Activated CD8-positive, alpha-beta T cell treated with anti-CD3 and anti-CD28 coated beads, Interleukin-2, amount 10 ng/mL, durations not matched to agents 7 days and 5 days (primary cell): Measurements from ENCODE around the gene MOCS3. TPM values are rescaled to one million over a fixed set of nuclear protein-coding genes. Genes with fewer than 3 reads are reported as not detected.

ENCODE experiments used
- ATAC-seq: fragments of 150-1000 bp; cut with Tn5 transposase; one replicate; pipeline ENCODE4 v1.10.0; 2021; ENCODE audit warnings: moderate library complexity
- CTCF ChIA-PET: fragments of 350-600 bp; sonication (Branson Sonifier 250); formaldehyde crosslinking; loops from one replicate; lab custom pipeline; 2021; ENCODE audit warnings: antibody characterized with exemption; lab: Charles Lee
- POLR2A ChIA-PET: fragments of 350-600 bp; sonication (Branson Sonifier 250); formaldehyde crosslinking; loops from one replicate; lab custom pipeline; 2021; ENCODE audit warnings: antibody characterized with exemption; lab: Charles Lee
- DNase-seq: peaks from one replicate; pipeline ENCODE4 v3.0.0-alpha.2; 2020
- H3K27ac Mint-ChIP-seq: one replicate; pipeline ENCODE4 v1.8.0; 2021; ENCODE audit warnings: mild to moderate bottlenecking, mixed read lengths
- H3K27me3 Mint-ChIP-seq: one replicate; pipeline ENCODE4 v1.8.0; 2021; ENCODE audit warnings: low read depth, mixed read lengths
- H3K36me3 Mint-ChIP-seq: one replicate; pipeline ENCODE4 v1.8.0; 2021; ENCODE audit warnings: low read depth, mixed read lengths
- H3K4me1 Mint-ChIP-seq: one replicate; pipeline ENCODE4 v1.8.0; 2021; ENCODE audit warnings: low read depth, mixed read lengths
- H3K4me3 Mint-ChIP-seq: one replicate; pipeline ENCODE4 v1.8.0; 2021; ENCODE audit warnings: mild to moderate bottlenecking, mixed read lengths
- H3K9me3 Mint-ChIP-seq: one replicate; pipeline ENCODE4 v1.8.0; 2022; ENCODE audit warnings: mixed read lengths; ENCODE audit not compliant: insufficient read depth
- total RNA-seq, 2 experiments: library from RNA; stranded (reverse); gene quantifications; one replicate each; pipeline ENCODE4 v1.2.3, GENCODE V29; 2021

MOCS3 gene
- 1 to 10 TPM; 4.8 to 5.7 TPM for total RNA-seq

GRCh38 chr20:50958615-50959542, at the start of gene MOCS3:
TSS of gene MOCS3 (plus strand) at chr20:50958818. CDS start at chr20:50958843, 25 bp downstream.
- Mint-ChIP-seq H3K4me3 (peak within 1 kb of the TSS; percentile 93), H3K27me3 (no peaks in the 10 kb centered on the region), H3K4me1 (peaks cover 44% of the 10 kb centered on the region), H3K27ac (peak within 1 kb of the TSS; percentile 99), H3K36me3 (peaks cover 30% of the 10 kb centered on the region), H3K9me3 (no peaks in the 10 kb centered on the region)
- peak; percentile 75 for ATAC-seq
- peak; percentile 91 for DNase-seq
- CTCF ChIA-PET = interaction anchor here (0.8 to 3.0 kb wide), 14 partner anchors 9 to 887 kb away, joined by 3 to 49 read pairs (median 6); partner anchors contain the start of genes ADNP and BCAS4
- POLR2A ChIA-PET = interaction anchor here (0.8 to 3.0 kb wide), 19 partner anchors 9 to 583 kb away, joined by 3 to 101 read pairs (median 5); partner anchors contain the start of genes ADNP, BCAS4 and NFATC2

- Mint-ChIP-seq H3K27ac (no peak overlapping the region), H3K36me3 (peaks cover 54% of the 10 kb centered on the region), H3K4me1 (peaks cover 32% of the 10 kb centered on the region), H3K4me3 (no peak overlapping the region), H3K27me3 (no peaks in the 10 kb centered on the region), H3K9me3 (no peaks in the 10 kb centered on the region)
- POLR2A ChIA-PET = interaction anchor here (1.4 kb wide), 1 partner anchor 48 kb away, joined by 5 read pairs; no protein-coding TSS in a partner anchor
- CTCF ChIA-PET = interaction anchor here (0.6 to 9.1 kb wide), 6 partner anchors 10 to 1489 kb away, joined by 3 to 98 read pairs (median 6); partner anchors contain the start of genes ADNP and BCAS4
- no peak for ATAC-seq
- no peak for DNase-seq
Measured at GRCh38 chr20:50909413-50909812, 49.2 kb upstream of the MOCS3 start.

GRCh38 chr20:50911030-50911429, 47.6 kb upstream of the MOCS3 start:
- Mint-ChIP-seq H3K27me3 (no peaks in the 10 kb centered on the region), H3K36me3 (peaks cover 53% of the 10 kb centered on the region), H3K9me3 (no peaks in the 10 kb centered on the region), H3K4me1 (peaks cover 45% of the 10 kb centered on the region), H3K27ac (no peak overlapping the region), H3K4me3 (no peak overlapping the region)
- ChIA-PET CTCF (interaction anchor here (1.2 to 9.1 kb wide), 6 partner anchors 13 to 120 kb away, joined by 4 to 98 read pairs (median 8); partner anchors contain the start of genes ADNP and BCAS4), POLR2A (interaction anchor here (1.5 kb wide), 1 partner anchor 18 kb away, joined by 6 read pairs; no protein-coding TSS in a partner anchor)
- ATAC-seq (no peak), DNase-seq (no peak)

GRCh38 chr20:50911716-50912115, 46.9 kb upstream of the MOCS3 start:
- Mint-ChIP-seq H3K27ac (peak overlapping the region; percentile 42), H3K27me3 (no peaks in the 10 kb centered on the region), H3K4me3 (no peak overlapping the region), H3K4me1 (peaks cover 47% of the 10 kb centered on the region), H3K9me3 (no peaks in the 10 kb centered on the region), H3K36me3 (peaks cover 55% of the 10 kb centered on the region)
- ChIA-PET POLR2A (interaction anchor here (0.6 to 1.5 kb wide), 2 partner anchors 18 to 112 kb away, joined by 3 to 6 read pairs; no protein-coding TSS in a partner anchor), CTCF (interaction anchor here (1.0 to 9.1 kb wide), 8 partner anchors 10 to 121 kb away, joined by 4 to 98 read pairs (median 5); partner anchors contain the start of genes ADNP and BCAS4)
- DNase-seq (no peak), ATAC-seq (no peak)

GRCh38 chr20:50913690-50914375, 44.8 kb upstream of the MOCS3 start:
- H3K27ac Mint-ChIP-seq = peak overlapping the region; percentile 70
- H3K36me3 Mint-ChIP-seq = peaks cover 62% of the 10 kb centered on the region
- ChIA-PET POLR2A (no interaction called here), CTCF (interaction anchor here (1.0 to 9.1 kb wide), 5 partner anchors 10 to 120 kb away, joined by 3 to 98 read pairs (median 33); partner anchors contain the start of genes ADNP and BCAS4)
- DNase-seq (no peak), ATAC-seq (peak; percentile 67)
- no peaks in the 10 kb centered on the region for H3K9me3 Mint-ChIP-seq
- no peak overlapping the region for H3K4me3 Mint-ChIP-seq
- peaks cover 62% of the 10 kb centered on the region for H3K4me1 Mint-ChIP-seq
- no peaks in the 10 kb centered on the region for H3K27me3 Mint-ChIP-seq

- Mint-ChIP-seq H3K4me3 (no peak overlapping the region), H3K9me3 (no peaks in the 10 kb centered on the region), H3K27me3 (no peaks in the 10 kb centered on the region), H3K36me3 (peaks cover 59% of the 10 kb centered on the region), H3K27ac (no peak overlapping the region), H3K4me1 (peaks cover 64% of the 10 kb centered on the region)
- ChIA-PET POLR2A (interaction anchor here (1.1 kb wide), 1 partner anchor 16 kb away, joined by 6 read pairs; the partner anchor contains the start of gene ADNP), CTCF (interaction anchor here (1.4 to 9.1 kb wide), 5 partner anchors 10 to 125 kb away, joined by 3 to 98 read pairs (median 8); partner anchors contain the start of genes ADNP and BCAS4)
- ATAC-seq = no peak
- no peak for DNase-seq
Measured at GRCh38 chr20:50915424-50915823, 43.2 kb upstream of the MOCS3 start.

- no peak for DNase-seq
- POLR2A ChIA-PET = interaction anchor here (1.2 to 1.6 kb wide), 3 partner anchors 13 to 42 kb away, joined by 3 to 10 read pairs (median 4); partner anchors contain the start of genes ADNP, DPM1 and MOCS3
- H3K36me3 Mint-ChIP-seq = peaks cover 54% of the 10 kb centered on the region
- CTCF ChIA-PET = interaction anchor here (1.2 to 9.1 kb wide), 6 partner anchors 10 to 125 kb away, joined by 4 to 98 read pairs (median 6); partner anchors contain the start of genes ADNP and BCAS4
- H3K27ac Mint-ChIP-seq = no peak overlapping the region
- H3K4me3 Mint-ChIP-seq = no peak overlapping the region
- no peaks in the 10 kb centered on the region for H3K9me3 Mint-ChIP-seq
- ATAC-seq = no peak
- no peaks in the 10 kb centered on the region for H3K27me3 Mint-ChIP-seq
- H3K4me1 Mint-ChIP-seq = peaks cover 59% of the 10 kb centered on the region
Measured at GRCh38 chr20:50916257-50916656, 42.4 kb upstream of the MOCS3 start.

GRCh38 chr20:50916934-50917333, 41.7 kb upstream of the MOCS3 start:
- no peaks in the 10 kb centered on the region for H3K27me3 Mint-ChIP-seq
- no peak overlapping the region for H3K4me3 Mint-ChIP-seq
- H3K4me1 Mint-ChIP-seq = peaks cover 53% of the 10 kb centered on the region
- ChIA-PET POLR2A (interaction anchor here (1.2 to 1.6 kb wide), 3 partner anchors 12 to 41 kb away, joined by 3 to 10 read pairs (median 4); partner anchors contain the start of genes ADNP, DPM1 and MOCS3), CTCF (interaction anchor here (1.2 to 9.1 kb wide), 5 partner anchors 9 to 126 kb away, joined by 4 to 98 read pairs (median 8); partner anchors contain the start of genes ADNP and BCAS4)
- H3K36me3 Mint-ChIP-seq = peaks cover 49% of the 10 kb centered on the region
- peak overlapping the region; percentile 45 for H3K27ac Mint-ChIP-seq
- no peaks in the 10 kb centered on the region for H3K9me3 Mint-ChIP-seq
- DNase-seq (no peak), ATAC-seq (no peak)

- DNase-seq (no peak), ATAC-seq (no peak)
- Mint-ChIP-seq H3K4me3 (no peak overlapping the region), H3K27ac (no peak overlapping the region), H3K4me1 (peaks cover 52% of the 10 kb centered on the region), H3K9me3 (no peaks in the 10 kb centered on the region), H3K27me3 (no peaks in the 10 kb centered on the region), H3K36me3 (peaks cover 50% of the 10 kb centered on the region)
- ChIA-PET POLR2A (interaction anchor here (0.7 kb wide), 1 partner anchor 11 kb away, joined by 3 read pairs; no protein-coding TSS in a partner anchor), CTCF (interaction anchor here (3.4 to 3.6 kb wide), 2 partner anchors 11 to 124 kb away, joined by 27 to 29 read pairs; partner anchors contain the start of gene BCAS4)
Measured at GRCh38 chr20:50918403-50918802, 40.2 kb upstream of the MOCS3 start.

- peaks cover 42% of the 10 kb centered on the region for H3K36me3 Mint-ChIP-seq
- H3K27ac Mint-ChIP-seq = peak overlapping the region; percentile 47
- peaks cover 43% of the 10 kb centered on the region for H3K4me1 Mint-ChIP-seq
- no peak for ATAC-seq
- H3K27me3 Mint-ChIP-seq = no peaks in the 10 kb centered on the region
- ChIA-PET POLR2A (no interaction called here), CTCF (interaction anchor here (3.4 to 3.6 kb wide), 2 partner anchors 10 to 125 kb away, joined by 27 to 29 read pairs; partner anchors contain the start of gene BCAS4)
- no peaks in the 10 kb centered on the region for H3K9me3 Mint-ChIP-seq
- no peak overlapping the region for H3K4me3 Mint-ChIP-seq
- no peak for DNase-seq
Measured at GRCh38 chr20:50919567-50919966, 39.1 kb upstream of the MOCS3 start.
